ENCODE data around the gene ZFYVE21.
A peak's percentile ranks its signal among the peaks of the same experiment; 100 is the strongest.

ZFYVE21 gene

GRCh38 chr14:103715052-103716000 lies at the start of gene ZFYVE21, which contains the start of gene XRCC3:
Gene ZFYVE21 (plus strand): TSS chr14:103715810. CDS start chr14:103715842, 32 bp downstream.
Gene XRCC3 (minus strand): TSS chr14:103715451. CDS start chr14:103711087, 4,364 bp downstream.
- TF ChIP-seq CTCF (IDR thresholded peaks at IDR 0.05; ENCODE audit: low read depth, low read length, missing control alignments) = no peak
- H3K4me3 ChIP-seq (replicated peaks; ENCODE audit: low read depth, low read length) = peak within 1 kb of the TSS; percentile 75
- DNase-seq (ENCODE audit: extremely low read depth, low read depth) = peak; percentile 99

- TF ChIP-seq CTCF (IDR thresholded peaks at IDR 0.05; ENCODE audit: low read depth, low read length, missing control alignments) = no peak
- H3K4me3 ChIP-seq (replicated peaks; ENCODE audit: low read depth, low read length) = no peak overlapping the region
- DNase-seq (ENCODE audit: extremely low read depth, low read depth) = no peak
Observed at GRCh38 chr14:103667671-103668070, 47.9 kb upstream of the ZFYVE21 start.

GRCh38 chr14:103668117-103668516 lies 47.5 kb upstream of the ZFYVE21 start:
- H3K4me3 ChIP-seq (replicated peaks; ENCODE audit: low read depth, low read length) = no peak overlapping the region
- no peak for DNase-seq (ENCODE audit: extremely low read depth, low read depth)
- no peak for TF ChIP-seq CTCF (IDR thresholded peaks at IDR 0.05; ENCODE audit: low read depth, low read length, missing control alignments)

- H3K4me3 ChIP-seq (replicated peaks; ENCODE audit: low read depth, low read length) = no peak overlapping the region
- no peak for TF ChIP-seq CTCF (IDR thresholded peaks at IDR 0.05; ENCODE audit: low read depth, low read length, missing control alignments)
- no peak for DNase-seq (ENCODE audit: extremely low read depth, low read depth)
Observed at GRCh38 chr14:103669370-103669769, 46.2 kb upstream of the ZFYVE21 start.

- TF ChIP-seq CTCF (IDR thresholded peaks at IDR 0.05; ENCODE audit: low read depth, low read length, missing control alignments) = no peak
- H3K4me3 ChIP-seq (replicated peaks; ENCODE audit: low read depth, low read length) = no peak overlapping the region
- no peak for DNase-seq (ENCODE audit: extremely low read depth, low read depth)
Observed at GRCh38 chr14:103671911-103672310, 43.7 kb upstream of the ZFYVE21 start.

- no peak overlapping the region for H3K4me3 ChIP-seq (replicated peaks; ENCODE audit: low read depth, low read length)
- no peak for DNase-seq (ENCODE audit: extremely low read depth, low read depth)
- no peak for TF ChIP-seq CTCF (IDR thresholded peaks at IDR 0.05; ENCODE audit: low read depth, low read length, missing control alignments)
Observed at GRCh38 chr14:103675957-103676356, 39.7 kb upstream of the ZFYVE21 start.
